Endothelial cell (in vitro differentiated cells): ENCODE data around the gene ZNF497. TPM values are rescaled to one million over a fixed set of nuclear protein-coding genes. Genes with fewer than 3 reads are reported as not detected.

Experiments
- DNase-seq: peaks from one replicate; pipeline ENCODE4 v3.0.0; 2021; ENCODE audit warnings: low spot score
- H3K27ac Mint-ChIP-seq: one replicate; pipeline ENCODE4 v1.8.0; 2021; ENCODE audit warnings: mixed read lengths, inconsistent platforms; ENCODE audit not compliant: unreplicated experiment
- H3K27me3 Mint-ChIP-seq: one replicate; pipeline ENCODE4 v1.8.0; 2021; ENCODE audit warnings: mild to moderate bottlenecking, moderate library complexity, mixed read lengths, inconsistent platforms; ENCODE audit not compliant: unreplicated experiment
- H3K36me3 Mint-ChIP-seq: one replicate; pipeline ENCODE4 v1.8.0; 2021; ENCODE audit warnings: mild to moderate bottlenecking, low read depth, mixed read lengths, inconsistent platforms; ENCODE audit not compliant: unreplicated experiment
- H3K4me1 Mint-ChIP-seq: one replicate; pipeline ENCODE4 v1.8.0; 2021; ENCODE audit warnings: mild to moderate bottlenecking, mixed read lengths, inconsistent platforms; ENCODE audit not compliant: unreplicated experiment
- H3K4me3 Mint-ChIP-seq: one replicate; pipeline ENCODE4 v1.8.0; 2021; ENCODE audit warnings: mild to moderate bottlenecking, mixed read lengths, inconsistent platforms; ENCODE audit not compliant: unreplicated experiment
- H3K9me3 Mint-ChIP-seq: one replicate; pipeline ENCODE4 v1.8.0; 2021; ENCODE audit warnings: mixed read lengths, inconsistent platforms; ENCODE audit not compliant: unreplicated experiment
- CTCF ChIP-seq: fragments of 200-600 bp; sonication (generic); IDR thresholded peaks from one replicate; pipeline ENCODE4 v1.5.0; 2021; ENCODE audit warnings: antibody characterized with exemption; ENCODE audit not compliant: unreplicated experiment
- total RNA-seq: library from RNA; stranded (reverse); fragmentation: NEBNext Ultra II Directional; extraction: Animal tissue kit (Norgen Biotek cat#: 25700); gene quantifications from one replicate; pipeline ENCODE4 v1.2.1, GENCODE V29; 2021; ENCODE audit not compliant: unreplicated experiment

The ZNF497 gene
- total RNA-seq, 1 donor from 2014 or later = 3.6 TPM

- TF ChIP-seq CTCF = no peak
- Mint-ChIP-seq H3K4me1 (peaks cover 4% of the 10 kb centered on the region), H3K9me3 (no peaks in the 10 kb centered on the region), H3K36me3 (peaks cover 19% of the 10 kb centered on the region), H3K27me3 (peaks cover 10% of the 10 kb centered on the region), H3K27ac (no peak overlapping the region), H3K4me3 (no peak overlapping the region)
- DNase-seq = no peak
Measured at GRCh38 chr19:58395979-58396627, 33.6 kb upstream of the ZNF497 start.

GRCh38 chr19:58395220-58395978 is 32.8 kb upstream of the ZNF497 start, which contains the start of gene RNF225:
RNF225 (plus strand) TSS chr19:58395656; CDS start chr19:58396090, 434 bp downstream.
- H3K27me3 Mint-ChIP-seq = peaks cover 10% of the 10 kb centered on the region
- H3K36me3 Mint-ChIP-seq = peaks cover 23% of the 10 kb centered on the region
- DNase-seq = no peak
- peak within 1 kb of the TSS; percentile 73 for H3K27ac Mint-ChIP-seq
- H3K9me3 Mint-ChIP-seq = no peaks in the 10 kb centered on the region
- H3K4me3 Mint-ChIP-seq = peak within 1 kb of the TSS; percentile 69
- no peak for TF ChIP-seq CTCF
- H3K4me1 Mint-ChIP-seq = peaks cover 2% of the 10 kb centered on the region

GRCh38 chr19:58394821-58395219 is 32.3 kb upstream of the ZNF497 start:
- Mint-ChIP-seq H3K27me3 (peaks cover 10% of the 10 kb centered on the region), H3K9me3 (no peaks in the 10 kb centered on the region), H3K36me3 (peaks cover 23% of the 10 kb centered on the region), H3K4me1 (no peaks in the 10 kb centered on the region), H3K4me3 (peak overlapping the region; percentile 69), H3K27ac (peak overlapping the region; percentile 73)
- no peak for TF ChIP-seq CTCF
- no peak for DNase-seq

GRCh38 chr19:58393725-58394033 is 31.1 kb upstream of the ZNF497 start:
- no peak for TF ChIP-seq CTCF
- H3K9me3 Mint-ChIP-seq = no peaks in the 10 kb centered on the region
- H3K27ac Mint-ChIP-seq = no peak overlapping the region
- H3K36me3 Mint-ChIP-seq = peaks cover 30% of the 10 kb centered on the region
- no peaks in the 10 kb centered on the region for H3K4me1 Mint-ChIP-seq
- H3K4me3 Mint-ChIP-seq = peak overlapping the region; percentile 54
- peaks cover 8% of the 10 kb centered on the region for H3K27me3 Mint-ChIP-seq
- no peak for DNase-seq
